Caco-2 (cell line): ENCODE data around the gene INTS2. TPM values are rescaled to one million over a fixed set of nuclear protein-coding genes. Genes with fewer than 3 reads are reported as not detected.

ENCODE experiments used
- BruUV-seq: library from RNA; stranded (reverse); fragments of 400-500 nt; replicated peaks from 2 replicates; lab custom pipeline; 2021; lab: Mats Ljungman, UMichigan
- CTCF ChIA-PET: fragments of 300-600 bp; sonication (Branson Sonifier 250); formaldehyde crosslinking; loops from one replicate; lab custom pipeline; 2022; ENCODE audit warnings: antibody characterized with exemption; lab: Charles Lee
- POLR2A ChIA-PET: fragments of 300-600 bp; sonication (Branson Sonifier 250); formaldehyde crosslinking; loops from one replicate; lab custom pipeline; 2022; ENCODE audit warnings: antibody characterized with exemption; lab: Charles Lee
- DNase-seq, 2 experiments: peaks; one replicate each; pipeline versions ENCODE4 v3.0.0 to v3.0.0-alpha.2; 2020 to 2022
- H3K27me3 ChIP-seq: replicated peaks from 2 replicates; pipeline ENCODE4 v1.6.0; 2011; ENCODE audit warnings: low read length; ENCODE audit not compliant: control insufficient read depth, insufficient read depth
- H3K36me3 ChIP-seq: 2 replicates; pipeline ENCODE4 v1.5.1; 2011; ENCODE audit warnings: low read length; ENCODE audit not compliant: control insufficient read depth, insufficient read depth
- H3K4me1 ChIP-seq: fragments of 250-450 bp; sonication (Bioruptor Pico); 2 replicates; pipeline ENCODE4 v1.5.1; 2020; ENCODE audit warnings: mild to moderate bottlenecking
- H3K4me3 ChIP-seq: 2 replicates; pipeline ENCODE4 v1.5.1; 2011; ENCODE audit warnings: low read depth, mild to moderate bottlenecking, control low read depth, low read length
- H3K9me3 ChIP-seq: fragments of 250-450 bp; sonication (Bioruptor Pico); 2 replicates; pipeline ENCODE4 v1.5.1; 2020; ENCODE audit warnings: mild to moderate bottlenecking, moderate library complexity
- H3K27ac Mint-ChIP-seq: one replicate; pipeline ENCODE4 v1.8.0; 2022; ENCODE audit warnings: mixed read lengths; ENCODE audit not compliant: unreplicated experiment
- H3K27me3 Mint-ChIP-seq: one replicate; pipeline ENCODE4 v1.8.0; 2022; ENCODE audit warnings: mixed read lengths; ENCODE audit not compliant: insufficient read depth, unreplicated experiment
- H3K36me3 Mint-ChIP-seq: one replicate; pipeline ENCODE4 v1.8.0; 2022; ENCODE audit warnings: mild to moderate bottlenecking, mixed read lengths; ENCODE audit not compliant: insufficient read depth, unreplicated experiment
- H3K4me1 Mint-ChIP-seq: one replicate; pipeline ENCODE4 v1.8.0; 2022; ENCODE audit warnings: low read depth, mixed read lengths; ENCODE audit not compliant: unreplicated experiment
- H3K4me3 Mint-ChIP-seq: one replicate; pipeline ENCODE4 v1.8.0; 2022; ENCODE audit warnings: mild to moderate bottlenecking, moderate library complexity, mixed read lengths; ENCODE audit not compliant: unreplicated experiment
- H3K9me3 Mint-ChIP-seq: one replicate; pipeline ENCODE4 v1.8.0; 2022; ENCODE audit warnings: mixed read lengths; ENCODE audit not compliant: unreplicated experiment
- intact Hi-C: fragments of 100-400 bp; cut with micrococcal nuclease; formaldehyde crosslinking; loops from one replicate; pipeline ENCODE4 v1.10.0; 2022; ENCODE audit not compliant: unreplicated experiment
- total RNA-seq: library from RNA; stranded (reverse); gene quantifications from 2 replicates; pipeline ENCODE4 v1.2.3, GENCODE V29; 2022
- TF ChIP-seq, protein P1 (sequence below), 2 experiments: fragments of 200-600 bp in 1 of 2; IDR thresholded peaks; 1 replicate in 1 of 2; 2 replicates in 1 of 2; pipeline versions ENCODE4 v1.5.1 to v1.8.0; 2011 to 2022; ENCODE audit warnings: antibody characterized with exemption in 1 of 2, control low read depth in 1 of 2, inconsistent platforms in 1 of 2, low read depth in 1 of 2, low read length in 1 of 2, mild to moderate bottlenecking in 1 of 2, moderate library complexity in 1 of 2; ENCODE audit not compliant: insufficient read depth in 1 of 2, severe bottlenecking in 1 of 2, unreplicated experiment in 1 of 2

INTS2 gene
- total RNA-seq, 1 experiment from 2014 or later = 20.8 TPM

DNA sequence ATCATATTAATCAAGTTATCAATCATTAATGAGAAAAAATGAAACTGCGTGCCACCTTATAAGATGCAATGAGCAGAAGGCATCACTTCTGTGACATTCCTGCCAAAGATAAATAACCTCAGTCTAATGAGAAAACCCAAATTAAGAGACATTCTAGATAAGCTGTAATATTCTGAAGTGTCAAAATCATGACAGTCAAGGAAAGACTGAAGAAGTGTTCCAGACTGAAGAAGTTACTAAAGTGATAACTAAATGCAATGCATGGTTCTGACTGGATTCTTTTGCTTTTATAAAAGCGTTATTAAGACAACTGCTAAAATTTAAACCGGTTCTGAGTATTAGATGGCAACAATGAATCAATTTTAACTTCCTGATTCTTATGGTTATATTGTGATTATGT, 95.3 kb downstream of the INTS2 start:
- Mint-ChIP-seq H3K9me3 (peaks cover 18% of the 10 kb centered on the region), H3K4me1 (no peaks in the 10 kb centered on the region), H3K4me3 (no peak overlapping the region), H3K27ac (no peak overlapping the region), H3K27me3 (no peaks in the 10 kb centered on the region), H3K36me3 (peaks cover 23% of the 10 kb centered on the region)
- ChIA-PET POLR2A (no interaction called here), CTCF (no interaction called here)
- H3K4me1 ChIP-seq = peaks cover 4% of the 10 kb centered on the region; the same call in 1 of the 2 replicates
- H3K9me3 ChIP-seq = no peaks in the 10 kb centered on the region
- no peaks in the 10 kb centered on the region for H3K36me3 ChIP-seq
- intact Hi-C loops = no loop called here
- BruUV-seq = no TSS peak
- TF ChIP-seq, protein P1, sequence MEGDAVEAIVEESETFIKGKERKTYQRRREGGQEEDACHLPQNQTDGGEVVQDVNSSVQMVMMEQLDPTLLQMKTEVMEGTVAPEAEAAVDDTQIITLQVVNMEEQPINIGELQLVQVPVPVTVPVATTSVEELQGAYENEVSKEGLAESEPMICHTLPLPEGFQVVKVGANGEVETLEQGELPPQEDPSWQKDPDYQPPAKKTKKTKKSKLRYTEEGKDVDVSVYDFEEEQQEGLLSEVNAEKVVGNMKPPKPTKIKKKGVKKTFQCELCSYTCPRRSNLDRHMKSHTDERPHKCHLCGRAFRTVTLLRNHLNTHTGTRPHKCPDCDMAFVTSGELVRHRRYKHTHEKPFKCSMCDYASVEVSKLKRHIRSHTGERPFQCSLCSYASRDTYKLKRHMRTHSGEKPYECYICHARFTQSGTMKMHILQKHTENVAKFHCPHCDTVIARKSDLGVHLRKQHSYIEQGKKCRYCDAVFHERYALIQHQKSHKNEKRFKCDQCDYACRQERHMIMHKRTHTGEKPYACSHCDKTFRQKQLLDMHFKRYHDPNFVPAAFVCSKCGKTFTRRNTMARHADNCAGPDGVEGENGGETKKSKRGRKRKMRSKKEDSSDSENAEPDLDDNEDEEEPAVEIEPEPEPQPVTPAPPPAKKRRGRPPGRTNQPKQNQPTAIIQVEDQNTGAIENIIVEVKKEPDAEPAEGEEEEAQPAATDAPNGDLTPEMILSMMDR (IDR thresholded peaks at IDR 0.05; ENCODE audit: insufficient read depth in 1 of 2, low read depth in 1 of 2, low read length in 1 of 2, severe bottlenecking in 1 of 2, unreplicated experiment in 1 of 2) = no peak
- no peak overlapping the region for H3K4me3 ChIP-seq
- H3K27me3 ChIP-seq = no peaks in the 10 kb centered on the region
- DNase-seq = no peak

- TF ChIP-seq, protein P1 (IDR thresholded peaks at IDR 0.05; ENCODE audit: insufficient read depth in 1 of 2, low read depth in 1 of 2, low read length in 1 of 2, severe bottlenecking in 1 of 2, unreplicated experiment in 1 of 2) = no peak
- BruUV-seq = no TSS peak
- Mint-ChIP-seq H3K36me3 (peaks cover 37% of the 10 kb centered on the region), H3K9me3 (peaks cover 19% of the 10 kb centered on the region), H3K27ac (no peak overlapping the region), H3K4me1 (no peaks in the 10 kb centered on the region), H3K4me3 (no peak overlapping the region), H3K27me3 (no peaks in the 10 kb centered on the region)
- no peak for DNase-seq
- Histone ChIP-seq H3K27me3 (no peaks in the 10 kb centered on the region), H3K4me3 (no peak overlapping the region), H3K9me3 (no peaks in the 10 kb centered on the region), H3K4me1 (peaks cover 4% of the 10 kb centered on the region; the same call in 1 of the 2 replicates), H3K36me3 (no peaks in the 10 kb centered on the region)
- ChIA-PET CTCF (no interaction called here), POLR2A (no interaction called here)
- intact Hi-C loops = no loop called here
Measured at GRCh38 chr17:61831099-61831498, 96.7 kb downstream of the INTS2 start.

DNA sequence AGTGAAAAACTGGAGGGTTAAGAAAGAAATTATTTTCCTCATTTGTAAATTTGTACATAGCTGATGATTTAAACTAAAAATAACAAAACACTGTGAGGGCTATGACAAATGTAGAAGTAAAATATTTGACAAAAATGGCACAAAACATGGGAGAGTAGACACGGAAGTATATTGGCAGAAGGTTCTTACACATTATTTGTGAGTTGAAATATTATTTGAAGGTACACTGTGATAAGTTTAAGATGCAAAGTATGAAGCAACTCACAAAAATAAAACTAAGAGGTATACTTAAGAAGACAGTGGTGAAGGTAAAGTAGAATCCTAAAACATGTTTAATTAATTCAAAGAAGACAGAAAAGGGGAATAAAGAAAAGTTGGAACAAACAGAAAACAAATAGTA, 99.1 kb downstream of the INTS2 start:
- TF ChIP-seq, protein P1 (IDR thresholded peaks at IDR 0.05; ENCODE audit: insufficient read depth in 1 of 2, low read depth in 1 of 2, low read length in 1 of 2, severe bottlenecking in 1 of 2, unreplicated experiment in 1 of 2) = no peak
- no peak for DNase-seq
- Histone ChIP-seq H3K36me3 (no peaks in the 10 kb centered on the region), H3K4me3 (no peak overlapping the region), H3K4me1 (peaks cover 1% of the 10 kb centered on the region; the same call in 1 of the 2 replicates), H3K27me3 (no peaks in the 10 kb centered on the region), H3K9me3 (no peaks in the 10 kb centered on the region)
- intact Hi-C loops = no loop called here
- BruUV-seq = no TSS peak
- H3K27ac Mint-ChIP-seq = no peak overlapping the region
- H3K36me3 Mint-ChIP-seq = peaks cover 39% of the 10 kb centered on the region
- H3K27me3 Mint-ChIP-seq = no peaks in the 10 kb centered on the region
- H3K4me1 Mint-ChIP-seq = no peaks in the 10 kb centered on the region
- POLR2A ChIA-PET = no interaction called here
- no peak overlapping the region for H3K4me3 Mint-ChIP-seq
- H3K9me3 Mint-ChIP-seq = peaks cover 19% of the 10 kb centered on the region
- CTCF ChIA-PET = interaction anchor here (0.7 kb wide), 1 partner anchor 96 kb away, joined by 3 read pairs; no protein-coding TSS in a partner anchor
